ENCODE results near the gene FOXD2.

FOXD2 gene

GRCh38 chr1:47390843-47391242 is 47.0 kb upstream of the FOXD2 start:
- Histone ChIP-seq H3K4me1 (ENCODE audit: insufficient read depth, low read length, poor library complexity, severe bottlenecking) (no peaks in the 10 kb centered on the region), H3K9ac (ENCODE audit: low read depth, low read length, poor library complexity, severe bottlenecking) (no peak overlapping the region), H3K4me2 (ENCODE audit: low read depth, low read length, poor library complexity, severe bottlenecking) (no peak overlapping the region), H4K20me1 (ENCODE audit: insufficient read depth, low read length, poor library complexity, severe bottlenecking) (no peaks in the 10 kb centered on the region), H3K9me2 (replicated peaks; ENCODE audit: low read depth, low read length) (no peaks in the 10 kb centered on the region), H3K27me3 (ENCODE audit: insufficient read depth, low read length, poor library complexity, severe bottlenecking) (no peaks in the 10 kb centered on the region), H3F3A (ENCODE audit: low read depth) (no peaks in the 10 kb centered on the region), H2AFZ (ENCODE audit: low read length) (no peak overlapping the region), H3K4me3 (ENCODE audit: low read length, poor library complexity, severe bottlenecking) (no peak overlapping the region), H3K9me3 (ENCODE audit: insufficient read depth, low read depth, low read length) (no peaks in the 10 kb centered on the region), H3K36me3 (ENCODE audit: insufficient read depth, low read length) (no peaks in the 10 kb centered on the region), H3K79me2 (ENCODE audit: insufficient read depth, low read length) (no peaks in the 10 kb centered on the region)
- TF ChIP-seq EZH2phosphoT487 (IDR thresholded peaks at IDR 0.05; ENCODE audit: borderline replicate concordance) (no peak), CTCF (conservative IDR thresholded peaks at IDR 0.05; ENCODE audit: low read length) (no peak)

GRCh38 chr1:47393141-47393540 is 44.7 kb upstream of the FOXD2 start:
- H3K4me1 ChIP-seq (ENCODE audit: insufficient read depth, low read length, poor library complexity, severe bottlenecking), result no peaks in the 10 kb centered on the region
- no peaks in the 10 kb centered on the region for H3K79me2 ChIP-seq (ENCODE audit: insufficient read depth, low read length)
- H3K9me2 ChIP-seq (replicated peaks; ENCODE audit: low read depth, low read length), result no peaks in the 10 kb centered on the region
- no peak overlapping the region for H3K4me3 ChIP-seq (ENCODE audit: low read length, poor library complexity, severe bottlenecking)
- H3F3A ChIP-seq (ENCODE audit: low read depth), result no peaks in the 10 kb centered on the region
- no peaks in the 10 kb centered on the region for H3K9me3 ChIP-seq (ENCODE audit: insufficient read depth, low read depth, low read length)
- H3K27me3 ChIP-seq (ENCODE audit: insufficient read depth, low read length, poor library complexity, severe bottlenecking), result no peaks in the 10 kb centered on the region
- H4K20me1 ChIP-seq (ENCODE audit: insufficient read depth, low read length, poor library complexity, severe bottlenecking), result no peaks in the 10 kb centered on the region
- no peak overlapping the region for H3K4me2 ChIP-seq (ENCODE audit: low read depth, low read length, poor library complexity, severe bottlenecking)
- H3K36me3 ChIP-seq (ENCODE audit: insufficient read depth, low read length), result no peaks in the 10 kb centered on the region
- TF ChIP-seq EZH2phosphoT487 (IDR thresholded peaks at IDR 0.05; ENCODE audit: borderline replicate concordance) (no peak), CTCF (conservative IDR thresholded peaks at IDR 0.05; ENCODE audit: low read length) (no peak)
- no peak overlapping the region for H2AFZ ChIP-seq (ENCODE audit: low read length)
- H3K9ac ChIP-seq (ENCODE audit: low read depth, low read length, poor library complexity, severe bottlenecking), result no peak overlapping the region

- Histone ChIP-seq H3K4me1 (ENCODE audit: insufficient read depth, low read length, poor library complexity, severe bottlenecking) (no peaks in the 10 kb centered on the region), H4K20me1 (ENCODE audit: insufficient read depth, low read length, poor library complexity, severe bottlenecking) (no peaks in the 10 kb centered on the region), H3K4me2 (ENCODE audit: low read depth, low read length, poor library complexity, severe bottlenecking) (no peak overlapping the region), H3K9me2 (replicated peaks; ENCODE audit: low read depth, low read length) (no peaks in the 10 kb centered on the region), H3F3A (ENCODE audit: low read depth) (no peaks in the 10 kb centered on the region), H3K27me3 (ENCODE audit: insufficient read depth, low read length, poor library complexity, severe bottlenecking) (no peaks in the 10 kb centered on the region), H3K79me2 (ENCODE audit: insufficient read depth, low read length) (no peaks in the 10 kb centered on the region), H3K4me3 (ENCODE audit: low read length, poor library complexity, severe bottlenecking) (no peak overlapping the region), H2AFZ (ENCODE audit: low read length) (no peak overlapping the region), H3K9me3 (ENCODE audit: insufficient read depth, low read depth, low read length) (no peaks in the 10 kb centered on the region), H3K9ac (ENCODE audit: low read depth, low read length, poor library complexity, severe bottlenecking) (no peak overlapping the region), H3K36me3 (ENCODE audit: insufficient read depth, low read length) (no peaks in the 10 kb centered on the region)
- TF ChIP-seq EZH2phosphoT487 (IDR thresholded peaks at IDR 0.05; ENCODE audit: borderline replicate concordance), result no peak
- no peak for TF ChIP-seq CTCF (conservative IDR thresholded peaks at IDR 0.05; ENCODE audit: low read length)
Observed at GRCh38 chr1:47395433-47395832, 42.4 kb upstream of the FOXD2 start.
